D721Med (cell line): ENCODE results near the gene NCK1.

Experiments
- DNase-seq: peaks from one replicate; pipeline ENCODE4 v3.0.0; 2011; ENCODE audit warnings: low spot score; ENCODE audit not compliant: insufficient read length
- FAIRE-seq: peaks from 2 replicates; lab custom pipeline; 2011; peaks lifted over from hg19 to GRCh38; lab: Jason Lieb, UNC
- CTCF ChIP-seq: IDR thresholded peaks from 2 replicates; pipeline ENCODE4 v1.5.1; 2012; ENCODE audit warnings: mild to moderate bottlenecking, control low read depth; ENCODE audit not compliant: insufficient read depth; ENCODE audit errors: missing control alignments

Gene NCK1

DNA sequence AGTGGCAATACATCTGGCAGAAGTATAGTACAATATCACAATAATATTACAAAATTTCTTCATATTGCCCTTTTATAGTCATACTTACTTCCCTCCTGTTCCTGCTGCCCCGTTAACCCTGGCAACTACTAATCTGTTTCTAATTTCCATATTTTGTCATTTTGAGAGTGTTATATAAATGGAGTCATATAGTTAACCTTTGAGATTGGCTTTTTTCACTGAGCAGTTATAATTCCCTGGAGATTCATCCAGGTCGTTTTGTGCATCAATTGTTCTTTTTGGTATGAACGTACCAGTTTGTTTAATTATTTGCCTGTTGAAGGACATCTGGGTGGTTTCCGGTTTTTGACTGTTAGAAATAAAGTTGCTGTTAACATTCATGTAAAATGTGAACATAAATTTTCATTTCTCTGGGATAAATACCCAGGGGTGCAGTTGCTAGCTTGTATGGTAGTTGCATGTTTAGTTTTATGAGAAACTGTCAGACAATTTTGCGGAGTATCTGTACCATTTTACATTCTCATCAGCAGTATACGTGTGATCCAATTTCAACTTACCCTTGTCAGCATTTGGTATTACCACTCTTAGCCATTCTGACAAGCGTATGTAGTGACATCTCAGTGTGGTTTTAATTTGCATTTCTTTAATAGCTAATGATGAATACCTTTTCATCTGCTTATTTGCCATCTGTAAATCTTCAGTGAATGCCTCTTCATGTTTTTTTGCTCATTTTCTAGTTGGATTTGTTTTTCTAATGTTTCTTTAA is 63.6 kb downstream of the NCK1 start:
- no peak for TF ChIP-seq CTCF

DNA sequence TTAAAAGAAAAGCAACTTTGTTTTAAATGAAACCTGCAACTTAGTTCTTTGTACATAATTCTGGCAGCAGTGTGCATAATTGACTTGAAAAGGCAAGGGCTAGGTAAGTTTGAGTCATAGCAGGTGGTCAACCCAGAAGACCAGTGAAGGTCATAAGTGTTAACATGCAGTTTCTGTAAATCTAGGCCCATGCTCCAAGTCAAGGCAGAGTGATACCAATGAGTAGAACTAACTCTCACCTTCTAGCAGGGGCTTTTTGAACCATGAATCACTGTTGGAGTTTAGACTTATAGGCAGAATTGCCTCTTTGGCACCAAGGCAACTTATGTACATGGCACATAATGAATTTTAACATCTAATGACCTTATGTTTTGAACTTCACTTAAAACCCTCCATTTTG is 66.2 kb downstream of the NCK1 start:
- no peak for TF ChIP-seq CTCF
- FAIRE-seq (no peak), DNase-seq (no peak)

More for the DNA sequence above, 63.6 kb downstream of the NCK1 start:
- no peak for DNase-seq
- FAIRE-seq: peak; percentile 32

GRCh38 chr3:136929977-136930670 is 68.1 kb downstream of the NCK1 start:
- FAIRE-seq (no peak), DNase-seq (no peak)
- TF ChIP-seq CTCF: no peak

- DNase-seq (no peak), FAIRE-seq (no peak)
- no peak for TF ChIP-seq CTCF
Measured at GRCh38 chr3:136931606-136932005, 69.6 kb downstream of the NCK1 start.

- DNase-seq (no peak), FAIRE-seq (no peak)
- TF ChIP-seq CTCF: no peak
Measured at GRCh38 chr3:136932523-136932922, 70.5 kb downstream of the NCK1 start.

- no peak for TF ChIP-seq CTCF
- no peak for DNase-seq
- no peak for FAIRE-seq
Measured at GRCh38 chr3:136932978-136933772, 71.2 kb downstream of the NCK1 start.
